SK-N-SH treated with all-trans-retinoic acid at 6 μM for 48 hours (cell line): Measurements from ENCODE around the gene HESX1.
A peak's percentile ranks its signal among the peaks of the same experiment; 100 is the strongest.

ENCODE experiments used
- ATAC-seq: fragments of 200-7000 bp; cut with Tn5 transposase; 3 replicates; pipeline ENCODE4 v1.9.1; 2020; ENCODE audit warnings: mild to moderate bottlenecking, moderate library complexity
- ARNTL ChIP-seq: fragments of 450-650 bp; formaldehyde crosslinking; IDR thresholded peaks from 2 replicates; pipeline ENCODE4 v1.5.0; 2020; ENCODE audit warnings: low read depth, mild to moderate bottlenecking, moderate library complexity, borderline replicate concordance
- BACH2 ChIP-seq: fragments of 250-450 bp; sonication (Bioruptor Pico); IDR thresholded peaks from 2 replicates; pipeline ENCODE4 v1.9.0; 2021; ENCODE audit warnings: mild to moderate bottlenecking, borderline replicate concordance
- CSDC2 ChIP-seq: fragments of 250-450 bp; sonication (Bioruptor Pico); IDR thresholded peaks from 2 replicates; pipeline ENCODE4 v1.5.0; 2020; ENCODE audit warnings: mild to moderate bottlenecking, moderate library complexity
- ESRRG ChIP-seq: fragments of 250-450 bp; sonication (Bioruptor Pico); IDR thresholded peaks from 2 replicates; pipeline ENCODE4 v1.6.1; 2021; ENCODE audit warnings: mild to moderate bottlenecking
- ISL1 ChIP-seq: fragments of 250-450 bp; sonication (Bioruptor Pico); IDR thresholded peaks from 2 replicates; pipeline ENCODE4 v2.1.2; 2022; ENCODE audit warnings: mild to moderate bottlenecking, moderate library complexity
- OSR1 ChIP-seq: fragments of 250-450 bp; sonication (Bioruptor Pico); IDR thresholded peaks from 2 replicates; pipeline ENCODE4 v1.8.0; 2022; ENCODE audit warnings: moderate library complexity, mild to moderate bottlenecking, inconsistent platforms
- PATZ1 ChIP-seq: fragments of 250-450 bp; sonication (Bioruptor Pico); IDR thresholded peaks from 2 replicates; pipeline ENCODE4 v1.8.0; 2020; ENCODE audit warnings: mild to moderate bottlenecking, moderate library complexity, borderline replicate concordance
- PPARA ChIP-seq: fragments of 250-450 bp; sonication (Bioruptor Pico); IDR thresholded peaks from 2 replicates; pipeline ENCODE4 v1.5.0; 2020; ENCODE audit warnings: mild to moderate bottlenecking, borderline replicate concordance
- SNAI2 ChIP-seq: fragments of 250-450 bp; sonication (Bioruptor Pico); IDR thresholded peaks from 2 replicates; pipeline ENCODE4 v1.5.0; 2020; ENCODE audit warnings: mild to moderate bottlenecking, moderate library complexity
- TCF4 ChIP-seq: fragments of 250-450 bp; sonication (Bioruptor Pico); IDR thresholded peaks from 2 replicates; pipeline ENCODE4 v1.8.0; 2021; ENCODE audit warnings: mild to moderate bottlenecking, moderate library complexity, borderline replicate concordance
- TOX ChIP-seq: fragments of 250-450 bp; sonication (Bioruptor Pico); IDR thresholded peaks from 2 replicates; pipeline ENCODE4 v1.8.0; 2021; ENCODE audit warnings: mild to moderate bottlenecking, moderate library complexity, borderline replicate concordance
- ZC3H10 ChIP-seq: fragments of 250-450 bp; sonication (Bioruptor Pico); IDR thresholded peaks from 2 replicates; pipeline ENCODE4 v1.5.1; 2021; ENCODE audit warnings: mild to moderate bottlenecking, moderate library complexity
- ZFP30 ChIP-seq: fragments of 450-650 bp; formaldehyde crosslinking; IDR thresholded peaks from 2 replicates; pipeline ENCODE4 v1.5.0; 2022; ENCODE audit warnings: mild to moderate bottlenecking, moderate library complexity
- ZNF565 ChIP-seq: fragments of 450-650 bp; formaldehyde crosslinking; conservative IDR thresholded peaks from 2 replicates; pipeline ENCODE4 v1.5.0; 2020; ENCODE audit warnings: low read depth, mild to moderate bottlenecking, moderate library complexity
- ZNF70 ChIP-seq: fragments of 450-650 bp; formaldehyde crosslinking; IDR thresholded peaks from 2 replicates; pipeline ENCODE4 v1.5.0; 2020; ENCODE audit warnings: mild to moderate bottlenecking, moderate library complexity
- ZNF8 ChIP-seq: fragments of 450-650 bp; formaldehyde crosslinking; IDR thresholded peaks from 2 replicates; pipeline ENCODE4 v1.5.0; 2020; ENCODE audit warnings: mild to moderate bottlenecking, moderate library complexity
- TF ChIP-seq, protein P1 (sequence below): fragments of 250-450 bp; sonication (Bioruptor Pico); IDR thresholded peaks from 2 replicates; pipeline ENCODE4 v1.5.1; 2021; ENCODE audit warnings: mild to moderate bottlenecking, moderate library complexity
- TF ChIP-seq, protein P2 (sequence below): fragments of 250-450 bp; sonication (Bioruptor Pico); IDR thresholded peaks from 2 replicates; pipeline ENCODE4 v1.8.0; 2021; ENCODE audit warnings: low read depth, mild to moderate bottlenecking, moderate library complexity, borderline replicate concordance
- TF ChIP-seq, protein P3 (sequence below): fragments of 250-450 bp; sonication (Bioruptor Pico); IDR thresholded peaks from 2 replicates; pipeline ENCODE4 v1.5.0; 2020; ENCODE audit warnings: mild to moderate bottlenecking, moderate library complexity
- TF ChIP-seq, protein P4 (sequence below): fragments of 250-450 bp; sonication (Bioruptor Pico); IDR thresholded peaks from 2 replicates; pipeline ENCODE4 v1.5.1; 2020; ENCODE audit warnings: low read depth, mild to moderate bottlenecking, moderate library complexity

HESX1 gene

GRCh38 chr3:57164657-57165573 is 34.9 kb downstream of the HESX1 start, which contains the start of gene IL17RD:
TSS of gene IL17RD (minus strand) at chr3:57165353. CDS start at chr3:57165286, 67 bp downstream.
- peak; percentile 79 for ATAC-seq
- TF ChIP-seq, protein P1, sequence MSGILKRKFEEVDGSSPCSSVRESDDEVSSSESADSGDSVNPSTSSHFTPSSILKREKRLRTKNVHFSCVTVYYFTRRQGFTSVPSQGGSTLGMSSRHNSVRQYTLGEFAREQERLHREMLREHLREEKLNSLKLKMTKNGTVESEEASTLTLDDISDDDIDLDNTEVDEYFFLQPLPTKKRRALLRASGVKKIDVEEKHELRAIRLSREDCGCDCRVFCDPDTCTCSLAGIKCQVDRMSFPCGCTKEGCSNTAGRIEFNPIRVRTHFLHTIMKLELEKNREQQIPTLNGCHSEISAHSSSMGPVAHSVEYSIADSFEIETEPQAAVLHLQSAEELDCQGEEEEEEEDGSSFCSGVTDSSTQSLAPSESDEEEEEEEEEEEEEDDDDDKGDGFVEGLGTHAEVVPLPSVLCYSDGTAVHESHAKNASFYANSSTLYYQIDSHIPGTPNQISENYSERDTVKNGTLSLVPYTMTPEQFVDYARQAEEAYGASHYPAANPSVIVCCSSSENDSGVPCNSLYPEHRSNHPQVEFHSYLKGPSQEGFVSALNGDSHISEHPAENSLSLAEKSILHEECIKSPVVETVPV (CRISPR knock-in tag), result no peak
- TF ChIP-seq OSR1 (no peak), TOX (CRISPR knock-in tag) (no peak), ARNTL (CRISPR knock-in tag) (no peak), ESRRG (CRISPR knock-in tag) (no peak), ZNF70 (CRISPR knock-in tag) (no peak), ZNF8 (no peak), CSDC2 (CRISPR knock-in tag) (no peak), ZC3H10 (CRISPR knock-in tag) (no peak), ZFP30 (CRISPR knock-in tag) (no peak), PATZ1 (CRISPR knock-in tag) (no peak), SNAI2 (CRISPR knock-in tag) (no peak), TCF4 (CRISPR knock-in tag) (no peak), PPARA (CRISPR knock-in tag) (no peak), ZNF565 (CRISPR knock-in tag) (no peak)
- TF ChIP-seq, protein P2, sequence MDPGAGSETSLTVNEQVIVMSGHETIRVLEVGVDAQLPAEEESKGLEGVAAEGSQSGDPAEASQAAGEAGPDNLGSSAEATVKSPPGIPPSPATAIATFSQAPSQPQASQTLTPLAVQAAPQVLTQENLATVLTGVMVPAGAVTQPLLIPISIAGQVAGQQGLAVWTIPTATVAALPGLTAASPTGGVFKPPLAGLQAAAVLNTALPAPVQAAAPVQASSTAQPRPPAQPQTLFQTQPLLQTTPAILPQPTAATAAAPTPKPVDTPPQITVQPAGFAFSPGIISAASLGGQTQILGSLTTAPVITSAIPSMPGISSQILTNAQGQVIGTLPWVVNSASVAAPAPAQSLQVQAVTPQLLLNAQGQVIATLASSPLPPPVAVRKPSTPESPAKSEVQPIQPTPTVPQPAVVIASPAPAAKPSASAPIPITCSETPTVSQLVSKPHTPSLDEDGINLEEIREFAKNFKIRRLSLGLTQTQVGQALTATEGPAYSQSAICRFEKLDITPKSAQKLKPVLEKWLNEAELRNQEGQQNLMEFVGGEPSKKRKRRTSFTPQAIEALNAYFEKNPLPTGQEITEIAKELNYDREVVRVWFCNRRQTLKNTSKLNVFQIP, result no peak
- TF ChIP-seq, protein P3, sequence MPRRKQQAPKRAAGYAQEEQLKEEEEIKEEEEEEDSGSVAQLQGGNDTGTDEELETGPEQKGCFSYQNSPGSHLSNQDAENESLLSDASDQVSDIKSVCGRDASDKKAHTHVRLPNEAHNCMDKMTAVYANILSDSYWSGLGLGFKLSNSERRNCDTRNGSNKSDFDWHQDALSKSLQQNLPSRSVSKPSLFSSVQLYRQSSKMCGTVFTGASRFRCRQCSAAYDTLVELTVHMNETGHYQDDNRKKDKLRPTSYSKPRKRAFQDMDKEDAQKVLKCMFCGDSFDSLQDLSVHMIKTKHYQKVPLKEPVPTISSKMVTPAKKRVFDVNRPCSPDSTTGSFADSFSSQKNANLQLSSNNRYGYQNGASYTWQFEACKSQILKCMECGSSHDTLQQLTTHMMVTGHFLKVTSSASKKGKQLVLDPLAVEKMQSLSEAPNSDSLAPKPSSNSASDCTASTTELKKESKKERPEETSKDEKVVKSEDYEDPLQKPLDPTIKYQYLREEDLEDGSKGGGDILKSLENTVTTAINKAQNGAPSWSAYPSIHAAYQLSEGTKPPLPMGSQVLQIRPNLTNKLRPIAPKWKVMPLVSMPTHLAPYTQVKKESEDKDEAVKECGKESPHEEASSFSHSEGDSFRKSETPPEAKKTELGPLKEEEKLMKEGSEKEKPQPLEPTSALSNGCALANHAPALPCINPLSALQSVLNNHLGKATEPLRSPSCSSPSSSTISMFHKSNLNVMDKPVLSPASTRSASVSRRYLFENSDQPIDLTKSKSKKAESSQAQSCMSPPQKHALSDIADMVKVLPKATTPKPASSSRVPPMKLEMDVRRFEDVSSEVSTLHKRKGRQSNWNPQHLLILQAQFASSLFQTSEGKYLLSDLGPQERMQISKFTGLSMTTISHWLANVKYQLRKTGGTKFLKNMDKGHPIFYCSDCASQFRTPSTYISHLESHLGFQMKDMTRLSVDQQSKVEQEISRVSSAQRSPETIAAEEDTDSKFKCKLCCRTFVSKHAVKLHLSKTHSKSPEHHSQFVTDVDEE (CRISPR knock-in tag), result no peak

DNA sequence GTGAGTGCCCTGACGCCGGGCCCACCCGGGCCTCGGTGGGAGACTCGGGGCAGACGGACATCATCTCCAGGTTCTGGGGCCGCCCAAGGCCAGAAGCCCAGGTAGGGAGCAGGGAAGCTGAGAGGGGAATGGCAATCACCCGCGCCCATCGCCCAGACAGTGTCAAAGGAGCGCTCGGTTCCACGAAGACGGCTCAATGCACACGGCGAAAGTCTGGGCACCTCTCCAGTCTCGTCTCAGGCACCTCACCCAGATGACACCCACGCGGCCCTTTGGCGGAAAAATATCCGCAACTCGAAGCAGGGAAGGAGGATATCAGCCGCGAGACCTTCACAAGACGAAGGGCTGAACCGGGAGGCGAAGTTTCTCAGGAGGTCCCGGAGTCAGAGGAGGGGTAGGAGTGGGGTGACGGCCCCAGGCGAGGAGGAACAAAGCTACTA is 35.5 kb downstream of the HESX1 start:
- peak; percentile 48 for ATAC-seq
- TF ChIP-seq ZNF70 (CRISPR knock-in tag) (no peak), ISL1 (CRISPR knock-in tag) (no peak), SNAI2 (CRISPR knock-in tag) (no peak), ZC3H10 (CRISPR knock-in tag) (no peak), BACH2 (CRISPR knock-in tag) (no peak), ARNTL (CRISPR knock-in tag) (no peak), ZNF8 (no peak)
- TF ChIP-seq, protein P2, result no peak
- TF ChIP-seq, protein P4, sequence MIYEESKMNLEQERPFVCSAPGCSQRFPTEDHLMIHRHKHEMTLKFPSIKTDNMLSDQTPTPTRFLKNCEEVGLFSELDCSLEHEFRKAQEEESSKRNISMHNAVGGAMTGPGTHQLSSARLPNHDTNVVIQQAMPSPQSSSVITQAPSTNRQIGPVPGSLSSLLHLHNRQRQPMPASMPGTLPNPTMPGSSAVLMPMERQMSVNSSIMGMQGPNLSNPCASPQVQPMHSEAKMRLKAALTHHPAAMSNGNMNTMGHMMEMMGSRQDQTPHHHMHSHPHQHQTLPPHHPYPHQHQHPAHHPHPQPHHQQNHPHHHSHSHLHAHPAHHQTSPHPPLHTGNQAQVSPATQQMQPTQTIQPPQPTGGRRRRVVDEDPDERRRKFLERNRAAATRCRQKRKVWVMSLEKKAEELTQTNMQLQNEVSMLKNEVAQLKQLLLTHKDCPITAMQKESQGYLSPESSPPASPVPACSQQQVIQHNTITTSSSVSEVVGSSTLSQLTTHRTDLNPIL (CRISPR knock-in tag), result no peak
- TF ChIP-seq, all 23 proteins: peak for 0
